Measurements from ENCODE around the gene EFTUD2. TPM values are rescaled to one million over a fixed set of nuclear protein-coding genes. Genes with fewer than 3 reads are reported as not detected.

The EFTUD2 gene
- total RNA-seq, 4 donors from 2014 or later, result 65.0 to 116 (median 81.3) TPM

GRCh38 chr17:44848961-44849489 is 50.2 kb downstream of the EFTUD2 start:
- Histone ChIP-seq H3K4me3 (peak overlapping the region in 1 of 4 donors; percentile 41), H3K27me3 (peaks cover 0 to 5% (median 5%) of the 10 kb centered on the region in 3 donors), H3K27ac (peak overlapping the region in 2 of 4 donors; percentile 7 to 54), H3K4me1 (no peaks in the 10 kb centered on the region), H3K9me3 (no peaks in the 10 kb centered on the region), H3K36me3 (peaks cover 0 to 40% of the 10 kb centered on the region in 2 donors)
- in situ Hi-C loops (cut with MboI; ENCODE audit: low sequenced_read_pairs in 4 of 4), result no loop called here
- intact Hi-C loops (cut with DNase I; ENCODE audit: low total_unique reads), result no loop called here
- TF ChIP-seq POLR2A (IDR thresholded peaks at IDR 0.05) (no peak), CTCF (IDR thresholded peaks at IDR 0.05 in 4 of 5, conservative IDR thresholded peaks at IDR 0.05 in 1 of 5) (no peak)
- no peak for DNase-seq
- ATAC-seq, result no peak

- Histone ChIP-seq H3K27ac (peak overlapping the region in 3 of 4 donors; percentile 34 to 54 (median 49)), H3K36me3 (peaks cover 0 to 33% of the 10 kb centered on the region in 2 donors), H3K27me3 (peaks cover 0 to 5% (median 5%) of the 10 kb centered on the region in 3 donors), H3K4me1 (no peaks in the 10 kb centered on the region), H3K4me3 (peak overlapping the region in 2 of 4 donors; percentile 3 to 41), H3K9me3 (no peaks in the 10 kb centered on the region)
- TF ChIP-seq CTCF (IDR thresholded peaks at IDR 0.05 in 4 of 5, conservative IDR thresholded peaks at IDR 0.05 in 1 of 5) (no peak), POLR2A (IDR thresholded peaks at IDR 0.05) (no peak)
- intact Hi-C loops (cut with DNase I; ENCODE audit: low total_unique reads) (no loop called here), in situ Hi-C loops (cut with MboI; ENCODE audit: low sequenced_read_pairs in 4 of 4) (no loop called here)
- ATAC-seq (no peak), DNase-seq (no peak)
Measured at GRCh38 chr17:44848257-44848795, 50.9 kb downstream of the EFTUD2 start.

- Histone ChIP-seq H3K36me3 (peaks cover 0 to 25% of the 10 kb centered on the region in 2 donors), H3K4me1 (no peaks in the 10 kb centered on the region), H3K4me3 (peak within 1 kb of the TSS in 2 of 4 donors; percentile 3 to 41), H3K27ac (peak within 1 kb of the TSS in 3 of 4 donors; percentile 34 to 54 (median 49)), H3K9me3 (no peaks in the 10 kb centered on the region), H3K27me3 (peaks cover 0 to 5% (median 5%) of the 10 kb centered on the region in 3 donors)
- in situ Hi-C loops (cut with MboI; ENCODE audit: low sequenced_read_pairs in 4 of 4) (no loop called here), intact Hi-C loops (cut with DNase I; ENCODE audit: low total_unique reads) (no loop called here)
- no peak for TF ChIP-seq CTCF (IDR thresholded peaks at IDR 0.05 in 4 of 5, conservative IDR thresholded peaks at IDR 0.05 in 1 of 5)
- no peak for TF ChIP-seq POLR2A (IDR thresholded peaks at IDR 0.05)
- no peak for ATAC-seq
- no peak for DNase-seq
Measured at GRCh38 chr17:44847586-44847985, 51.7 kb downstream of the EFTUD2 start, which contains the start of gene HIGD1B. HIGD1B (plus strand) TSS chr17:44847883; CDS start chr17:44848153, 270 bp downstream.

- in situ Hi-C loops (cut with MboI; ENCODE audit: low sequenced_read_pairs in 4 of 4), result no loop called here
- Histone ChIP-seq H3K27ac (peak overlapping the region in 1 of 4 donors; percentile 4), H3K4me1 (no peaks in the 10 kb centered on the region), H3K36me3 (peaks cover 0 to 12% of the 10 kb centered on the region in 2 donors), H3K4me3 (no peak overlapping the region), H3K27me3 (peaks cover 0 to 5% (median 5%) of the 10 kb centered on the region in 3 donors), H3K9me3 (no peaks in the 10 kb centered on the region)
- intact Hi-C loops (cut with DNase I; ENCODE audit: low total_unique reads), result no loop called here
- no peak for TF ChIP-seq POLR2A (IDR thresholded peaks at IDR 0.05)
- TF ChIP-seq CTCF (IDR thresholded peaks at IDR 0.05 in 4 of 5, conservative IDR thresholded peaks at IDR 0.05 in 1 of 5), result no peak
- ATAC-seq, result no peak
- no peak for DNase-seq
Measured at GRCh38 chr17:44846206-44846605, 53.0 kb downstream of the EFTUD2 start.

Measured in gastrocnemius medialis (tissue), 4 donors.